Activated CD4-positive, alpha-beta T cell treated with anti-CD3 and anti-CD28 coated beads for 36 hours (primary cell): ENCODE data around the gene FAM174C. TPM values are rescaled to one million over a fixed set of nuclear protein-coding genes. Genes with fewer than 3 reads are reported as not detected.
A peak's percentile ranks its signal among the peaks of the same experiment; 100 is the strongest.

ENCODE experiments used
- ATAC-seq: fragments of 200-7000 bp; cut with Tn5 transposase; one replicate; pipeline ENCODE4 v1.10.0; 2021; ENCODE audit warnings: mild to moderate bottlenecking, moderate library complexity
- CTCF ChIA-PET: fragments of 350-600 bp; sonication (Branson Sonifier 250); formaldehyde crosslinking; loops from one replicate; lab custom pipeline; 2021; ENCODE audit warnings: antibody characterized with exemption; lab: Charles Lee
- POLR2A ChIA-PET: fragments of 350-600 bp; sonication (Branson Sonifier 250); formaldehyde crosslinking; loops from one replicate; lab custom pipeline; 2021; ENCODE audit warnings: antibody characterized with exemption, inconsistent platforms; lab: Charles Lee
- DNase-seq: peaks from one replicate; pipeline ENCODE4 v3.0.0-alpha.2; 2020
- H3K27ac Mint-ChIP-seq: one replicate; pipeline ENCODE4 v1.8.0; 2021; ENCODE audit warnings: mixed read lengths
- H3K27me3 Mint-ChIP-seq: one replicate; pipeline ENCODE4 v1.8.0; 2021; ENCODE audit warnings: mixed read lengths
- H3K36me3 Mint-ChIP-seq: one replicate; pipeline ENCODE4 v1.8.0; 2021; ENCODE audit warnings: low read depth, mixed read lengths
- H3K4me1 Mint-ChIP-seq: one replicate; pipeline ENCODE4 v1.8.0; 2021; ENCODE audit warnings: mixed read lengths
- H3K4me3 Mint-ChIP-seq: one replicate; pipeline ENCODE4 v1.8.0; 2021; ENCODE audit warnings: mild to moderate bottlenecking, moderate library complexity, mixed read lengths
- H3K9me3 Mint-ChIP-seq: one replicate; pipeline ENCODE4 v1.8.0; 2021; ENCODE audit warnings: low read depth, mixed read lengths
- intact Hi-C, 2 experiments: fragments of 100-400 bp; cut with DNase I in 1 of 2; cut with micrococcal nuclease in 1 of 2; formaldehyde crosslinking; loops; one replicate each; pipeline versions ENCODE4 v1.14.2 to v1.15.1; 2022 to 2024; cut with DNase I, micrococcal nuclease
- total RNA-seq, 2 experiments: library from RNA; stranded (reverse); gene quantifications; one replicate each; pipeline ENCODE4 v1.2.3, GENCODE V29; 2021

The FAM174C gene
- total RNA-seq, 2 experiments from 2014 or later, result 75.3 to 88.3 TPM

GRCh38 chr19:1283207-1283916 is 8.0 kb downstream of the FAM174C start:
- ChIA-PET CTCF (no interaction called here), POLR2A (no interaction called here)
- intact Hi-C loops, result no loop called here
- Mint-ChIP-seq H3K36me3 (peaks cover 13% of the 10 kb centered on the region), H3K9me3 (no peaks in the 10 kb centered on the region), H3K4me1 (peaks cover 8% of the 10 kb centered on the region), H3K27me3 (peaks cover 17% of the 10 kb centered on the region), H3K27ac (no peak overlapping the region), H3K4me3 (no peak overlapping the region)
- ATAC-seq (no peak), DNase-seq (no peak)

- ChIA-PET POLR2A (no interaction called here), CTCF (no interaction called here)
- ATAC-seq (no peak), DNase-seq (no peak)
- Mint-ChIP-seq H3K27me3 (peaks cover 17% of the 10 kb centered on the region), H3K4me1 (peaks cover 8% of the 10 kb centered on the region), H3K27ac (no peak overlapping the region), H3K9me3 (no peaks in the 10 kb centered on the region), H3K36me3 (peaks cover 10% of the 10 kb centered on the region), H3K4me3 (no peak overlapping the region)
- intact Hi-C loops, result no loop called here
Observed at GRCh38 chr19:1283917-1284292, 8.6 kb downstream of the FAM174C start.

- no peak for ATAC-seq
- Mint-ChIP-seq H3K4me1 (peaks cover 8% of the 10 kb centered on the region), H3K27me3 (peaks cover 17% of the 10 kb centered on the region), H3K27ac (no peak overlapping the region), H3K36me3 (peaks cover 10% of the 10 kb centered on the region), H3K9me3 (no peaks in the 10 kb centered on the region), H3K4me3 (peak overlapping the region; percentile 18)
- POLR2A ChIA-PET, result no interaction called here
- intact Hi-C loops, result no loop called here
- DNase-seq, result no peak
- CTCF ChIA-PET, result interaction anchor here (0.7 kb wide), 1 partner anchor 73 kb away, joined by 3 read pairs; no protein-coding TSS in a partner anchor
Observed at GRCh38 chr19:1284293-1284978, 9.1 kb downstream of the FAM174C start.

- CTCF ChIA-PET, result interaction anchor here (0.7 kb wide), 1 partner anchor 74 kb away, joined by 3 read pairs; no protein-coding TSS in a partner anchor
Observed at GRCh38 chr19:1284979-1285736, 9.8 kb downstream of the FAM174C start.

GRCh38 chr19:1285737-1286360 is 10.5 kb downstream of the FAM174C start, which contains the start of gene EFNA2:
EFNA2 (plus strand) TSS chr19:1285873; CDS start chr19:1286169, 296 bp downstream.
- intact Hi-C loops, result no loop called here
- no peak for ATAC-seq
- Mint-ChIP-seq H3K9me3 (no peaks in the 10 kb centered on the region), H3K4me1 (peaks cover 2% of the 10 kb centered on the region), H3K27me3 (peaks cover 17% of the 10 kb centered on the region), H3K4me3 (peak within 1 kb of the TSS; percentile 18), H3K36me3 (no peaks in the 10 kb centered on the region), H3K27ac (no peak within 1 kb of the TSS)
- peak; percentile 14 for DNase-seq
- CTCF ChIA-PET, result interaction anchor here (1.1 kb wide), 1 partner anchor 41 kb away, joined by 5 read pairs; no protein-coding TSS in a partner anchor
- POLR2A ChIA-PET, result no interaction called here

More at GRCh38 chr19:1284979-1285736, 9.8 kb downstream of the FAM174C start:
- Mint-ChIP-seq H3K27ac (no peak overlapping the region), H3K9me3 (no peaks in the 10 kb centered on the region), H3K36me3 (peaks cover 4% of the 10 kb centered on the region), H3K27me3 (peaks cover 17% of the 10 kb centered on the region), H3K4me3 (peak overlapping the region; percentile 18), H3K4me1 (peaks cover 2% of the 10 kb centered on the region)
- ATAC-seq (no peak), DNase-seq (no peak)
- intact Hi-C loops, result no loop called here
- POLR2A ChIA-PET, result no interaction called here

- DNase-seq, result no peak
- Mint-ChIP-seq H3K4me3 (no peak overlapping the region), H3K4me1 (peaks cover 2% of the 10 kb centered on the region), H3K27ac (no peak overlapping the region), H3K36me3 (no peaks in the 10 kb centered on the region), H3K9me3 (no peaks in the 10 kb centered on the region), H3K27me3 (peaks cover 17% of the 10 kb centered on the region)
- CTCF ChIA-PET, result interaction anchor here (0.6 to 1.2 kb wide), 3 partner anchors 9 to 42 kb away, joined by 3 to 5 read pairs (median 3); no protein-coding TSS in a partner anchor
- no peak for ATAC-seq
- POLR2A ChIA-PET, result no interaction called here
- intact Hi-C loops, result no loop called here
Observed at GRCh38 chr19:1286487-1287353, 11.4 kb downstream of the FAM174C start.

GRCh38 chr19:1287354-1288225 is 12.3 kb downstream of the FAM174C start:
- no peaks in the 10 kb centered on the region for H3K9me3 Mint-ChIP-seq
- peaks cover 21% of the 10 kb centered on the region for H3K27me3 Mint-ChIP-seq
- peaks cover 2% of the 10 kb centered on the region for H3K4me1 Mint-ChIP-seq
- intact Hi-C loops, result no loop called here
- ChIA-PET CTCF (interaction anchor here (1.1 to 1.2 kb wide), 2 partner anchors 10 to 43 kb away, joined by 3 to 5 read pairs; no protein-coding TSS in a partner anchor), POLR2A (no interaction called here)
- H3K36me3 Mint-ChIP-seq, result no peaks in the 10 kb centered on the region
- DNase-seq (no peak), ATAC-seq (no peak)
- H3K27ac Mint-ChIP-seq, result no peak overlapping the region
- no peak overlapping the region for H3K4me3 Mint-ChIP-seq

- Mint-ChIP-seq H3K9me3 (no peaks in the 10 kb centered on the region), H3K4me1 (peaks cover 2% of the 10 kb centered on the region), H3K27ac (no peak overlapping the region), H3K27me3 (peaks cover 21% of the 10 kb centered on the region), H3K4me3 (no peak overlapping the region), H3K36me3 (no peaks in the 10 kb centered on the region)
- ChIA-PET CTCF (no interaction called here), POLR2A (no interaction called here)
- no peak for DNase-seq
- intact Hi-C loops, result no loop called here
- ATAC-seq, result no peak
Observed at GRCh38 chr19:1288226-1288612, 12.9 kb downstream of the FAM174C start.

- CTCF ChIA-PET, result no interaction called here
- POLR2A ChIA-PET, result no interaction called here
- Mint-ChIP-seq H3K36me3 (no peaks in the 10 kb centered on the region), H3K27me3 (peaks cover 19% of the 10 kb centered on the region), H3K4me3 (no peak overlapping the region), H3K4me1 (peaks cover 2% of the 10 kb centered on the region), H3K9me3 (no peaks in the 10 kb centered on the region), H3K27ac (no peak overlapping the region)
- no peak for DNase-seq
- no peak for ATAC-seq
- intact Hi-C loops, result no loop called here
Observed at GRCh38 chr19:1288833-1289685, 13.7 kb downstream of the FAM174C start.
